Smooth muscle cell of the brain vasculature (primary cell): ENCODE data around the gene ELMO2.

Experiments
- DNase-seq: peaks from one replicate; pipeline ENCODE4 v3.0.0-alpha.2; 2012; ENCODE audit warnings: low read depth, low spot score

ELMO2 gene

GRCh38 chr20:46332373-46333160 lies 73.8 kb downstream of the ELMO2 start:
- DNase-seq: no peak

DNA sequence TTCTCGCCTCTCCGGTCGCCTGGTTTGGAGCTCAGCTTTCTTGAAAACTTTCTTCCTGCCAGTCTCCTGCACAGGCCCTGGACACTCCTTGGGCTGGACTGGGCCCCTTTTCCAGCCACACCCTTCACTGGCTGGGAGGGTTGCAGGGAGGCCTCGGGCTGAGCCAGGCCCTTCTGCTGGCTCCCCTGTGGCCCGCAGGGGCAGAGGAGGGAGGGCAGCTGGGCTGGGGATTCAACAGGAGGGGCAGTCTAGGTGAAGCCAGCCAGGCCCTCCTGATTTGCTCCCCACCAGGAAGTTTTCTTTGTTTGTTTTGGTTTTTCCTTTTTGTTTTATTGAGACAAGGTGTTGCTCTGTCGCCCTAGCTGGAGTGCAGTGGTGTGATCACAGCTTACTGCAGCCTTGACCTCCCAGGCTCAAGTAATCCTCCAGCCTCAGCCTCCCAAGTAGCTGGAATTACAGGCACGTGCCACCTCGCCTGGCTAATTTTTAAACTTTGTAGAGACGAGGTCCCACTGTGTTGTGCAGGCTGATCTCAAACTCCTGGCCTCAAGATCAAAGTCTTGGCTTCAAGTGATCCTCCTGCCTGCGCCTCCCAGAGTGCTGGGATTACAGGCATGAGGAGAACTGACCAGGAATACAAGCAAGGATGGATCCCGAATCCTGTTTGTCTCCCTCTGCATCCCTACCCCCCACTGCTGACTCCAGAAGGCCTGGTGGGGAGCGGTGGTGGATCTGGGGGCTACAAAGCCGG lies 74.6 kb downstream of the ELMO2 start:
- DNase-seq: no peak

GRCh38 chr20:46330831-46331371 lies 75.5 kb downstream of the ELMO2 start:
- no peak for DNase-seq

- no peak for DNase-seq
These were observed 76.2 kb downstream of the ELMO2 start for GRCh38 chr20:46330072-46330763.

- no peak for DNase-seq
These were observed 78.1 kb downstream of the ELMO2 start for GRCh38 chr20:46328200-46328882.

GRCh38 chr20:46327557-46327956 lies 78.9 kb downstream of the ELMO2 start:
- DNase-seq: no peak

- DNase-seq: no peak
These were observed 80.6 kb downstream of the ELMO2 start for GRCh38 chr20:46325789-46326188.

GRCh38 chr20:46324960-46325703 lies 81.3 kb downstream of the ELMO2 start:
- no peak for DNase-seq

DNA sequence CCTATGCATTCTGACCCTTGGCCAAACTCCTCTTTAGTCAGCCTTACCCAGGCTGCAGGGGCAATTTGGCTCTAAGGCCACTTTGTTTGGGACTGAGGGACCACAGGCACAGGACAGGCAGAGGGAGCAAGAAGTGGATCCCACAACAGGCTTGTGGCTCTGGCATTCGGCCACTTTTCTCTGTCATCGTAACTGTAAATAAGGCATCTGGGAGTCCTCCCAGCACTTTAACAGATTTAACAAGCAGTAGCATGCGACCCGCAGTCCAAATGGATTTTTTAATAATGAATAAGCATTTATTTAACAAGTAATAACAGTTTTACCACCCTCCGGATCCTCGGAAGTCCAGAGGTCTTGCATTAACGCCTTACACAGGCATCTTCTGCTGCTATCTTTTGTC lies 82.0 kb downstream of the ELMO2 start:
- DNase-seq: no peak

GRCh38 chr20:46323557-46323956 lies 82.9 kb downstream of the ELMO2 start:
- no peak for DNase-seq

DNA sequence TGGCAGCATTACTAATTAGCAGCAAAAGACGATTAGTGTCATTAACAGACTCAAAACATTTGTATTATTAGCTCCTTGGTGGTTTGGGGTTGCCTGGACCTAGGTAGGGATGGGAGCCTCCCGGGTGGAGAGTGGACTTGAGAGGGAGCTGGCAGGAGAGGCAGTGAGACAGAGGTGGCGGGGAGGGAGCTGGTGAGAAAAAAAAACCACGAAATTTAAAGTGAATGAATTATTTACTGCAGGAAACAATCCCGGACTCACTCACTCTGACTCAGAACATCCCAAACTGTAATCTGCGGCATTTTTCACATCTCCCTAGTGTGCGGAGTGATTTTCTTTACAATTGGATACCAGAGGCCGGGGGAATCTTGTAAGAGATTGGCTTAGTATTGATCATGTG lies 83.8 kb downstream of the ELMO2 start:
- no peak for DNase-seq

DNA sequence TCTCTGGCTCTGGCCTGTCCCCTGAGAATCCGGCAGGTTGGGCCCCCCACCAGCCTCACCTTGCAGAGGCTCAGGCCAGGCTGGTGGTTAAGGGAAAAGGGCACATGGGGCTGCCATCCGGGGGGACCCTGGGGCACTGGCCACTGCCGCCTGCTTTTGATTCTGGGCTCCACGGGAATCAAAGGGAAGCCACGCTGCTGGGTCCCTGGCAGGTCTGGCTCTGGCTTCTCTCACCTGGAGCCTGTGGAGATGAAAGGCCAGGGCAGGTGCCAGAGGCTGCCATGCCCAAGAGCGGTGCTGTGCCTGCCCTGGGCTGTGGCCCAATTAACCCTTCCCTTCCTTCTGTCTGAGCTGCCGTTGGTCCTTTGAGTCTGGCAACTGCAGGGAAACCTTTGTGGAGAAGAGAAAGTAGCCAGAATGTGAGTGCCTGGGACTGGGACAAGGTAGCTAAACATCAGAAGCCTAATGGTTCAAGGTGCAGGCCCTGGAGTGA lies 88.7 kb downstream of the ELMO2 start:
- DNase-seq: no peak

DNA sequence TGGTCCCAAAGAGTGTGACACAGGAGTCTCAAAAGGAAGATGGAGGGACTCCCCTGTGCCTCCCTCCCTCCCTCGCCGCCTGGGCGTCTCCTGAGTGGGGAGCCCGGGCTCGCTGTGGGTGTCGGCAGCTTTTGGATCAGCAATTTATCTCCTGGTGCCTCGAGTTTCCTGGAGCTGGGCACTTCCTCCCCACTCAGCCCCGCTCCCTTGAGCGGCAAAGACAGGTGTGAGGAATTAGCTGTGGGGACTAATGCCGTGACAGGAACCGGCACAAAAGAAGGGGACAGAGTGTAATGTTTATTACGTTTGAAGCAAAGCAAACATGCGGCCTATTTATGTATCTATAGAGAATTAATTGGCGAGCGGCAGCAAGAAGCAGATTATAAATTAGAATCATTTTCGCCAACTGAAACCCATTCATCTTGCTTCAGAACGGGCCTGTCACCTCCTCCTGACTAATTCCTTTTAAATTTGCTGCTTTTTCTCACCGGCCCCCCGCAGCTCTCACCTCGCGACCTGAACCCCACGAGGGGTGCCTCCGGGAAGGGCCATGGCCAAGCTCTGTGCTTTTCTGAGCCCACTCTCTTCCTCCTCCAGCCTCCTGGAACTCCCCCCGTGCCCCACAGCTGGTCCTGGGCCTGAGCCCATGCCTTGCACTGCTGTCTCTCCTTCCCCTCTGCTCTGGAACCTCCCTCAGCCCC lies 89.3 kb downstream of the ELMO2 start:
- no peak for DNase-seq
